Stimulated activated naive CD4-positive, alpha-beta T cell (primary cell): Measurements from ENCODE around the gene AGBL3.
A peak's percentile ranks its signal among the peaks of the same experiment; 100 is the strongest.

Experiments
- DNase-seq, 6 experiments: peaks; one replicate each; lab custom pipeline; 2025; lab: John Stamatoyannopoulos, UW

Gene AGBL3

GRCh38 chr7:135147899-135148721, 161.8 kb downstream of the AGBL3 start, which contains the start of gene TMEM140:
TMEM140 (plus strand) TSS chr7:135148072; CDS start chr7:135164442, 16,370 bp downstream.
- peak; percentile 43 to 82 (median 64) for DNase-seq

GRCh38 chr7:135150072-135150782, 163.9 kb downstream of the AGBL3 start:
- DNase-seq = no peak

- DNase-seq = no peak
Measured at GRCh38 chr7:135151132-135151531, 164.8 kb downstream of the AGBL3 start.

GRCh38 chr7:135151533-135151932, 165.2 kb downstream of the AGBL3 start:
- no peak for DNase-seq

- no peak for DNase-seq
Measured at GRCh38 chr7:135152442-135152841, 166.1 kb downstream of the AGBL3 start.

GRCh38 chr7:135154734-135155133, 168.4 kb downstream of the AGBL3 start:
- no peak for DNase-seq

- DNase-seq = no peak
Measured at GRCh38 chr7:135156290-135156689, 170.0 kb downstream of the AGBL3 start.

GRCh38 chr7:135158141-135158655, 171.9 kb downstream of the AGBL3 start:
- no peak for DNase-seq

GRCh38 chr7:135158874-135159273, 172.6 kb downstream of the AGBL3 start:
- DNase-seq = no peak

GRCh38 chr7:135159359-135160085, 173.2 kb downstream of the AGBL3 start:
- DNase-seq = no peak

GRCh38 chr7:135160098-135160857, 174.0 kb downstream of the AGBL3 start:
- no peak for DNase-seq

- no peak for DNase-seq
Measured at GRCh38 chr7:135160858-135161653, 174.7 kb downstream of the AGBL3 start.

- DNase-seq = no peak
Measured at GRCh38 chr7:135161669-135162068, 175.4 kb downstream of the AGBL3 start.

GRCh38 chr7:135162382-135163001, 176.2 kb downstream of the AGBL3 start:
- DNase-seq = no peak

- no peak for DNase-seq
Measured at GRCh38 chr7:135164357-135165061, 178.2 kb downstream of the AGBL3 start.

- DNase-seq = no peak
Measured at GRCh38 chr7:135165862-135166261, 179.6 kb downstream of the AGBL3 start.

- DNase-seq = no peak
Measured at GRCh38 chr7:135166338-135166990, 180.2 kb downstream of the AGBL3 start.

GRCh38 chr7:135167365-135167917, 181.1 kb downstream of the AGBL3 start:
- DNase-seq = no peak

GRCh38 chr7:135168001-135168400, 181.7 kb downstream of the AGBL3 start:
- DNase-seq = peak in 4 of 6 experiments; percentile 9 to 36 (median 12)
